GM19023 (cell line): ENCODE data around the gene C10orf71.

Experiments used
- ATAC-seq: cut with Tn5 transposase; IDR thresholded peaks from one replicate; pipeline ENCODE4 v1.9.1; 2021; ENCODE audit warnings: mild to moderate bottlenecking, moderate library complexity; ENCODE audit not compliant: unreplicated experiment

Gene C10orf71

GRCh38 chr10:49273626-49274025 is 25.3 kb upstream of the C10orf71 start:
- ATAC-seq = no peak

- ATAC-seq = no peak
Observed at GRCh38 chr10:49274886-49275285, 24.1 kb upstream of the C10orf71 start.

GRCh38 chr10:49275896-49276295 is 23.1 kb upstream of the C10orf71 start:
- no peak for ATAC-seq

GRCh38 chr10:49276596-49276995 is 22.4 kb upstream of the C10orf71 start:
- ATAC-seq = no peak

- no peak for ATAC-seq
Observed at GRCh38 chr10:49277973-49278372, 21.0 kb upstream of the C10orf71 start.

- ATAC-seq = no peak
Observed at GRCh38 chr10:49278497-49278981, 20.4 kb upstream of the C10orf71 start.

GRCh38 chr10:49279015-49279880 is 19.7 kb upstream of the C10orf71 start:
- no peak for ATAC-seq

- no peak for ATAC-seq
Observed at GRCh38 chr10:49280001-49280408, 19.0 kb upstream of the C10orf71 start.

GRCh38 chr10:49281461-49281860 is 17.5 kb upstream of the C10orf71 start:
- no peak for ATAC-seq

- ATAC-seq = no peak
Observed at GRCh38 chr10:49282306-49282705, 16.7 kb upstream of the C10orf71 start.

GRCh38 chr10:49282879-49283341 is 16.1 kb upstream of the C10orf71 start:
- no peak for ATAC-seq

GRCh38 chr10:49283491-49283890 is 15.5 kb upstream of the C10orf71 start:
- ATAC-seq = no peak

GRCh38 chr10:49284356-49284755 is 14.6 kb upstream of the C10orf71 start:
- ATAC-seq = no peak

- no peak for ATAC-seq
Observed at GRCh38 chr10:49285232-49285631, 13.7 kb upstream of the C10orf71 start.

- ATAC-seq = no peak
Observed at GRCh38 chr10:49286686-49287085, 12.3 kb upstream of the C10orf71 start.

GRCh38 chr10:49287689-49288340 is 11.2 kb upstream of the C10orf71 start:
- ATAC-seq = no peak

GRCh38 chr10:49288341-49289065 is 10.5 kb upstream of the C10orf71 start:
- ATAC-seq = no peak

GRCh38 chr10:49289480-49289879 is 9.5 kb upstream of the C10orf71 start:
- ATAC-seq = no peak

- no peak for ATAC-seq
Observed at GRCh38 chr10:49290131-49290530, 8.8 kb upstream of the C10orf71 start.

GRCh38 chr10:49290607-49291006 is 8.4 kb upstream of the C10orf71 start:
- no peak for ATAC-seq

GRCh38 chr10:49292565-49293207 is 6.3 kb upstream of the C10orf71 start:
- ATAC-seq = no peak
